GM19025 (cell line): ENCODE results near the gene CSNK1G3.
A peak's percentile ranks its signal among the peaks of the same experiment; 100 is the strongest.

Experiments used
- ATAC-seq: cut with Tn5 transposase; IDR thresholded peaks from one replicate; pipeline ENCODE4 v1.9.1; 2021; ENCODE audit warnings: mild to moderate bottlenecking, low read depth, moderate library complexity; ENCODE audit not compliant: unreplicated experiment

The CSNK1G3 gene

DNA sequence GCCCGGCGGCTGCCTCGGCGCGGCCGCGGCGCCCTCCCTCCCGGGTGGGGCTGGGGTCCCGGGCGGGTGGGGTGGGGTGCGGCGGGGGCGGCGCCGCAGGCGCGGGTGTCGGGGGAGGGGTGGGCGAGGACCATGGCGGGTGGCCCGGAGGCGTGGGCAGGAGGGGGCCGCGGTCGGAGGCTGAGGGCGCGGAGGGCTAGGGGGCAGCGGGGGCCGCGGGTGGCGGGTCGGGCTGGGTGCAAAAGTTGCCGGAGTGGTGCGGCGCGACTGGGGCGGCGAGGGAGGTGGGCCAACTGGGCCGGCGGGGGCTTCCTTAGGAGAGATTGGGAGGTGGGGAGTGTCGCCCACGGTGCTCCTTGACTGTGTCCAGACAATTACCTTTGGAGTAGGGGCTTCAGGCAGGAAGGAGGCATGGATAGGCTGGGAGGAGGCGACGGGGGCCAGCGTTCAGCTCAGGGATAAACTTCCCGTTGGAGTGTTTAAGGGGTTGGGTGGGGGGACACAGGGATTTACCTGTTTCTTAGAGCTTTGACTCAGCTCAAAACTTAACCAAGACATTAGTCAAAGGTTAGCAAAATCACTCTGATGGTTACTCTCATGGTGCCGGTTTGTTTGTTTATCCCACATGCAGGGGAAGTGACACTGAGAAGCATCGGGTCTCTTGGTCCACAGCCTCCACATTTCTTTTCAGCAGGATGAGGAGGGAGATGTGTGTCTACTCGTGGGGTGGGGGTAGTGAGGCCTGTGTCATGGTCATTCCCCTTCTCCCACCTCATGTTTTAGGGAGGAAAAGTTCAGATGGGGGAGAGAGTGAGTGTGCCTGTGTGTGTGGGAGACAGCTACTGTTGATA lies 859 bp downstream of the CSNK1G3 start:
- peak; percentile 20 for ATAC-seq

DNA sequence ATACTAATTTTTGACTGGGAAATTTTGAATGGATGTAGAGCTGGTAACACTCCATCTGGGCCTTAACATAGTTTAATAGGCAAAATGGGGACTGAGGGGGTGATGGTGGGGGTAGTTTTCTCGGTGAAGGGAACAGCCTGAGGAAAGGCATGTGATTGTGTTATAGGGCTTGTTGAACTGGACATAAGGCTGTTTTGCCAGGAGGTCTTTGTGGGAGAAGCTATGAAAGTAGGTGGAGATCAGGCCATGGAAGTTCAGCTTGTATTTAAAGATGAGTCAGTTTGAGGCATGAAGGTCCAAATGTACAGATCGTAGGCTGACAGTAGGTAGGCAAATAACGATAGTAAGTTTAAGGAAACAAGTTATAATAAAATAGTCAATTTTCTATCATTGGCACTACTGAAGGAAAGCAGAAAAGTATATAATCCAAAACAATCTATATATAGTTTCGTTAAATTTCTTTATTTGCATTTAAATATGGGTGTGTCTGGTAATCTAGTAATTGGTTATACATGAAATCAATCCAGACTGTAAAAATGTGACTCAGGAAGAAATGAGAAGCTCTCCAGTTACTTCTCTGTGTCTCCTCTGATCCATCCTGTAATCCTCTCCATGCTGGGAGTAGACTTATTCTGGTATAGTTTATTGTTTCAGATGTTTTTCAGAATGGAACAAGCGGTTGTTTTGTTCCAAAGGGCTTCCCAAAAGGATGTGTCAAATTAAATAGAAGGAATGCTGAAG lies 2.8 kb downstream of the CSNK1G3 start:
- ATAC-seq = no peak

DNA sequence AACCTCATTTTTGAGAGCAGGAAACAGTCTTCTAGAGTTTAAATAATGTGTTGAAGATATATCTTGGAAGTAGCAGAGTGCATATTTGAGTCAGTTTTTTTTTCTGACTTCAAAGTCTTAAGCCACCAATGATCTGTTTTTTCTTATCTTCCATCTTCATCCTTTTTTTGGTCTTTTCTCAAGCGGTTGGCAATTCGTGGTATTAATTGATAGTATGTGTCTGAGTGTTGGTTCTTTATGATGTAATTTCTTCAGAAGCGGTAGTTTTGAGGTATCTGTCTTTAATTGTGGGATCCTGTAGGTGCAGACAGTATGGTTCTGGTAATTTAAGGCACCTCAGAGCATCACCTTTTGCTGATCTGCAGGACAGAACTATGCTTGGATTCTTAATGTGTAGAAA lies 3.9 kb downstream of the CSNK1G3 start:
- no peak for ATAC-seq

DNA sequence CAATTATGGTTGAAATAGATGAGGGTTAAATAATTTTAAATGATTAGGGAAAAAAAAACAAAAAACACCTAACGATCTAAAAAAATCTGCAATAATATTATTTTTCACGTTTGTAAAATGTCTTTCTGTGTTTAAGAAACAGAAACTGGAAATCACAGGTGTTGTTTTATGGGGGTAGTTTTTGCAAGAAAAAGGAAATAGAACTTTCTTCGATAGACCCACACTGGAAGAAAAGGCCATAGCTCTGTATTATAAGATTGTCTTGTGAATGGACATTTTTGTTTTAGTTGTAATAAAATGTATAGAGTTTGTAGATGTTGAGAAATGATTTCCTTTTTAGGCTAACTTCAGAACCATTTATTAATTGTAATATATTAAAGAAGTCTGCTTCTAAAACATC lies 5.5 kb downstream of the CSNK1G3 start:
- no peak for ATAC-seq

DNA sequence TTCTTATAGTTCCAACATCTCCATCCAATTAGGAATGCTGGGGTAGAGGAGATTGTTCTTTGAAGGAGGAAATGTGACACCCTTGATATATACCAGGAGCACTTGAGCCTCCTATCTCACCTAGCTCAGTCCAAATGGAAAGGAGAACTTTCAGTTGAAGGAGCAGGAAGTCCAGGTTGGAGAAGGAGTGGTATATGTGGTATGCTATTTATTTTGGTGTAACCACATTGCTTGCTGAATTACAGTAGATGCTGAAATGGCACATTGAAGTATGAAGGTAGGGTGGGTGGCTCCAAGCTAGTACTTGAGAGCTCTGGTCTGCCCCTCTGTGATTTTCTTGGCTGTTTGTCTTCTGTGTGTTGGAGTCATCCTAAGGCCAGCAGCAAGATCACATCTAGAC lies 6.1 kb downstream of the CSNK1G3 start:
- ATAC-seq = no peak

DNA sequence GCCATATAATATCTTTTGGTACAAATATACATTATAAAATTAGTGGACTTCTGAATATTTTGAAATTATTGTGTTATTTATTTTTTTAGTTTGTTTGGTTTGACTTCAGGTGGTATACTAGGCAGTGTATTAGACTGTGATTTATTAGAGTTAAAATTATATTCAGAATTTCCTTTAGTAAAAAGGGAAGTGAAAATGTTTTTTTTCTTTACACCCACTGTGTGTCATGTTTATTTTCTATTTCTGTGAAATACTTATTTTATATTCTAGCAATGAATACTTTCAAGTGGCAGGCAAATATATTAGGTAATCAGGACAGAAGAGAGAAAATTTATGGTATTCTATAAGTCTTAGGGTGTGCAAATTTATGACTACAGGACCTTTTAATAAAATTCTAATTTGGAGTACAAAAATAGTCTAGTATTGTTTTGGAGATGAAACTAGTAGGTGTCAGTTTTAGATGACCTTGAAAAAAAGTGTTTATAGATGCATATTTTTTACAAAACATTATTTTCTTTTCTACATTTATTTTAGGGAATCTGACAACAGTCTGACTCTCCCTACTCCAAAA lies 8.8 kb downstream of the CSNK1G3 start:
- ATAC-seq = no peak

DNA sequence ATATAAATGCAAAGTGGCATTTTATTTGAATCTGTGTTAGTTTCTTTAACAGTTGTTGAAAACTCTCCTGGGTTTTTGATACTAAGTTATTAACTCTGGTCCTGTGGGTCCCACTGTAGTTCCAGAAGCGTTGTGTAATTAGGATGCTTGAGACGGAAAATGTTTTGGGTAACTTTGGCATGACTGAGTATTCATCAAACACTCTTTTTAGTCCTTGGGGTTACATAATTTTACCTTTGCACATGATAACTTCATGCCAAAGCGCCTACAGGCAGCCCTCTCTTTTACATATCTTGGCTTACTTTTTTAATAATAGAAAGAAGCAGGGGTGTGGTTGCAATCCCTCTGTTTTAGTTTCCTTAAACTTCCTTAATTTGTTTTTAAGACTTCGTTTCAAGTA lies 12.2 kb downstream of the CSNK1G3 start:
- no peak for ATAC-seq

DNA sequence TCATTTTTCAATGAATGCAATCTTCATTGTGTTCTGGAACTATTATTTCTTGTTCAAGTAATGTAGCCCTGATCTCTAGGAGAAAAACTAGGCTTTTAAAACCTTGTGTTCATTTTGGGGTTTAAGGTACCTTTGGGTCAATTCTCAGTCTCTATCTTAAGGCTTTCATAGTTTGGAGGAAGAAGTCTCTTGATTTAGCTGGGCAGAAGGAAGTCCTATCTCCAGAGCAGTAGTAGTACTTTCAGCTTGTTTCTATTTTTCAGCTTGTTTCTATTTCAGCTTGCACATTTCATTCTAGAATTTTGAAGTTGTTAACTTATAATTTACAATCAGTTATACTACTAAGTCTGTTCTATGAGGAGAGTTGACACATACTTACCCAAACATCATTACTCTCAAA lies 15.2 kb downstream of the CSNK1G3 start:
- no peak for ATAC-seq

DNA sequence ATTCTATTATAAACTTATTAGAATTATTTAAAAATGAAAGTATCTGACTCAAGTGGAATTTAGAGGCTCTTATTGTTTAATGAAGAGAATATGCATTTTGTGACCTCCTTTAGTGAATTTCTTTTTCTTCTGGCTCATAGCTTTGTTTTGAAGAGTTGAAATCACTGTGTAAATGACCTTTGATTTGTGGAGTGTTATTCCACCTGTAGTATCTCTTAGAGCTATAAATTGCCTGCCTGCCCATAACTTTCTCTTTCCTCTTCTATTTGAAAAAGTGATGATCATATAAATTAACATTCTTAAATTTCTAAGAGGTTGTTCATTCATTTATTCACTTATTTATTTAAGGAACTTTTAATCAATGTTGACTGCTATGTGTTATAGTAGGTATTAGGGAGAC lies 16.1 kb downstream of the CSNK1G3 start:
- no peak for ATAC-seq

DNA sequence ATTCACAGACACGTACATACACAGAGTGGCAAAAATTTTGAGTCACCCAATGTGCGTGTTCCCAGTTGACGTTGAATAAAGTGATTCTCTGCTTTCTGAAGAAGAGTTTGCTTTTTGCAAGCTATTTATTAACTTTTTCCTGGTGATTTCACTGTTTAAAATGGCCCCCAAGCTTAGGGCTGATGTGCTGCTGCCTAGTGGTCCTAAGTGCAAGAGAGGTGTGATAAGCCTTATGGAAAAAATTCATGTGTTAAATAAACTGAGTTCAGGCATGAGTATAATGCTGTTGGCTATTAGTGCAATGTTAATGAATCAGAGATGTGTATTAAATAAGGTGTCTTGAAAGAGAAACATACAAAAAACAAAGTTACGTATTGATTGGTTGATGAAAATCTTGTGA lies 16.9 kb downstream of the CSNK1G3 start:
- no peak for ATAC-seq

DNA sequence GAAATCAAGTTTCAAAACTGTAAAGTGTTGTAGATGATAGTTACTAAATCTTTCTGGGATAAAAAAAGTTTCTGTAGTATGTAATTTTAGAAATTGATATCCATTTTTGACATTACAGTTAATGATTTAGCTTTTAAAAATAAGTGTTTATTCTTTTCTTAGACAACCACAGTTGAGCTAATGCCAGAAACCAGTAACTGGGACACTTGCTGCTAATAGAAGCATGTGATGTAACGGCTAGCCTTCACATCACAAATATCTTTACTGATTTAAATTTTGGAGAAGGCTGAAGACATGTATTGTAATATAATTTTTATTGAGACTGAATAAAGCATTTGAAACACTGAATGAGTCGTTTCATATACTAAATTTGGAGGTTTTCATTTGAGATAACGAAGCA lies 18.8 kb downstream of the CSNK1G3 start:
- no peak for ATAC-seq

DNA sequence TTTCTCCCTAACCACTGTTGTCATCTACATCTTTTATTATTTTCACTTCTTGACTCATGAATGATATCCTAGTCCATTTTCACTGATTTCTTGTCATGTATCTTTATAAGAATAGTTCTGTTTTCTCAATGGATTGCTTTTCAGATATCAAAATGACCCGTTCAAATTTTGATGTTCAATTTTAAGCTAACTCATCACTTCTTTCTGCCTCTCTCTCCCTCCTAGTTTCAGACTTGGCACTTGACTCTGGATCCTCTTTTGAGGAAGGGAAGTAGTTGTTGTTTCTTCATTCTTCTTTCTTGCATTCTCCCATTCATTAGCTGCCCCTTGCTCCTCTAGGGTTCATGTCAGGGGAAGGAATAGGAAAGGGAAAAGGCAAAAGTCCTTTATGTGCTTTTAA lies 23.7 kb downstream of the CSNK1G3 start:
- ATAC-seq = no peak

DNA sequence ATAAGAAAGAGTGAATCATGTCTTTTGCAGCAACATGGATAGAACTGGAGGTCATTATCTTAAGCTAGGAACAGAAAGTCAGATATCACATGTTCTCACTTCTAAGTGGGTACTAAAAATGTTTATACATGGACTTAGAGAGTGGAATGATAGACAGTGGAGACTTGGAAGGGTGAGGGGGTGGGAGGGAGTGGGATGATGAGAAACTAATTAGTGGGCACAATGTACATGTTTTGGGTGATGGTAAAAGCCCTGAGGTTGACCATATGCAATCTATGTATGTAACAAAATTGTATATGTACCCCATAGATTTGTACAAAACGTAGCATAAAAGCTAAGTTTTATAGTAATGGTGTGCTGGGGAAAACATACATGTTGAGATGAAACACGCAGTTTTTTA lies 25.3 kb downstream of the CSNK1G3 start:
- no peak for ATAC-seq

DNA sequence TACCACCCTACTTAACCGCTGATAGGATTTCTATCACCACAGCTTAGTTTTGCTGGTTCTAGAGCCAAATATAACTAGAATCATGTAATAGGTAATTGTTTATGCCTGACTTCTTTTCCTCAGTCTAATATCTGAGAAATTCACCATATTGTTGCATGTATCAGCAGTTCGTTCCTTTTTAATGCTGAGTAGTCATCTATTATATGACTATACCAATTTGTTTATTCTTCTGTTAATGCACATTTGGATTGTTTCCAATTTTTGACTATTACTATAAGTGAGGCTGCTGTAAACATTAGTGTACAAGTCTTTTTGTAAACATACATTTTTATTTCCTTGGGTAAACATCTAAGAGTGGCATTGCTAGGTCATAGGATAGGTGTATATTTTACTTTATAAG lies 25.9 kb downstream of the CSNK1G3 start:
- ATAC-seq = no peak

DNA sequence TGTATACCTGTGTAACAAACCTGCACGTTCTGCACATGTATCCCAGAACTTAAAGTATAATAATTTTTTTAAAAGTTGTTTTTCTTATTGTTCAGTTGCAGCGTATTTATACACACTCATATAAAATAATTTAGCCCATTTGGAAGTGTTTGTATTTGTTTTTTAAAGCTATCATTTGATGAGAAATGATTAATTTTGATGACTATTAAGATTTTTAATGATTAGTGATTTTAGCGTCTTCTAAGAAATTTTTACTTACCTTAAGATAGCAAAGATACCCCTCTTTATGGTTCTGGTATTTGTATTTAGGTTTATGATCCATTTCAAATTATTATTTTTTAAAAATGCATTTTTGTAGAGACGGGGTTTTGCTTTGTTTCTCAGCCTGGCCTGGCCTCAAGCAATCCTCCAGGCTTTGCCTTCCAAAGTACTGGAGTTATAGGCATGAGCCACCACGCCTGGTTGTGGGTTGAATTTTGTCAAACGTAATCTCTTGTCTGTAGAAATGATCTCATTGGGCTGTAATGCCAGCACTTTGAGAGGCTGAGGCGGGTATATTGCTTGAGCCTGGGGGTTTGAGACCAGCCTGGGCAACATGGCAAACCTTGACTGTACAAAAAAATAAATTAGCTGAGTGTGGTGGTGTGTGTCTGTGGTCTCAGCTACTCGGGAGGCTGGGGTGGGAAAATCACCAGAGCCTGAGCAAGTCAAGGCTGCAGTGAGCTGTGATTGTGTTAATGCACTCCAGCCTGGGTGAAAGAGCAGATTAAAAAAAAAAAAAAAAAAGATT lies 26.9 kb downstream of the CSNK1G3 start:
- no peak for ATAC-seq

DNA sequence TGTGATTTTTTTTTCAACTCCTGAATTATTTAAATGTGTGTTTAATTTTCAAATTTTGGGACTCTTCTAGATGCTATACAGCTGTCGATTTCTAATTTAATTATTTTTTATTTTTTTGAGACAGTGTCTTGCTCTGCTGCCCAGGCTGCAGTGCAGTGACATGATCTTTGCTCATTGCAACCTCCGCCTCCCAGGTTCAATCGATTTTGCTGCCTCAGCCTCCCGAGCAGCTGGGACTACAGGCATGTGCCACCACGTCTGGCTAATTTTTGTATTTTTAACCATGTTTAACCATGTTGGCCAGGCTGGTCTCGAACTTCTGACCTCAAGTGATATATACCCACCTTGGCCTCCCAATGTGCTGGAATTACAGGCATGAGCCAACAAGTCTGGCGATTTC lies 28.6 kb downstream of the CSNK1G3 start:
- no peak for ATAC-seq

DNA sequence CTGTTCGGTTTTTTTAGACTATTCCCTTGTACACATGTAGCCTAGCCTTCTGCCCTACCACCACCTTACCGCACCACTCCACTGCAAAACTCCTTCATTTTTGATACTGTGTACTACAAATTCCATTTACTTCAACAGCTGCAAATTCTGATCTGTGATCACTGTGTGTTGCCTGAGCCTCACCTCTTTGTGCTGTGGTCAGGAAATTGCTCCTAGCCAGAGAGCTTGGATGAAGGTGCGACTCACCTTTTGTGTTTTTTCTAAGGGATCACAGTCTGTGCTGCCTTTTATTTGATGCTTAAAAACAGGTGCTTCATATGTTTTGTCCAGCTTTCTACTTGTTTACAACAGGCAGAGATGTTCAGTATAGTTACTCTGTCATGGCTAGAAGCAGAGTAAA lies 31.5 kb downstream of the CSNK1G3 start:
- no peak for ATAC-seq

DNA sequence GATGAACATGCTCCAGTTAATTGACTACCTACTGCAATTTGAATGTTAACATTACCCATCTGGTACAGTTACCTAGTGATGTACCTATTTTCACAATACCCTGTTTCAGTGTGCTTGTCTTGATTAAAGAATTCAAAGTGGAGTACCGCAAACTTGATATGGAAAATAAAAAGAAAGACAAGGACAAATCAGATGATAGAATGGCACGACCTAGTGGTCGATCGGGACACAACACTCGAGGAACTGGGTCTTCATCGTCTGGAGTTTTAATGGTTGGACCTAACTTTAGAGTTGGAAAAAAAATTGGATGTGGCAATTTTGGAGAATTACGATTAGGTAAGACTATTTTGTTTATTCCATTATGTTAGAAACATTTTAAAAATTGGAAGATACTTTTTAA lies 33.5 kb downstream of the CSNK1G3 start:
- no peak for ATAC-seq

DNA sequence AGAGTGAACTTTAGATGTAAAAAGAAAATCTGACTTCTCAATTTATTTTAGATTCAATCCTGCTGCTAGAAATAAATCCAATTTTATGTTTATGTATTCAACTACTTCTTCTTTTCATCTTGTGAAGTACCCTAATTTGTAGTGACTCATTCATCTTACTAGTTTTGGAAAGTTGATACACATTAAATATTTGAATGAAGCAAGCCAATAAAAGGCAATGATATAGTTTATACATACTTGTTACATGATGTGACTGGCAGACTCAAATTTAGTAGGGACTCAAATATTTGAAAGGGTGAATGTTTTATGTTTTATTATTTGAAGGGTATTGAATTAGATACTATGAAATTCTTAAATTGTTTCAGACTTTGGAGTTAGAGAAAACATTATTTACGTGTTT lies 34.7 kb downstream of the CSNK1G3 start:
- no peak for ATAC-seq

DNA sequence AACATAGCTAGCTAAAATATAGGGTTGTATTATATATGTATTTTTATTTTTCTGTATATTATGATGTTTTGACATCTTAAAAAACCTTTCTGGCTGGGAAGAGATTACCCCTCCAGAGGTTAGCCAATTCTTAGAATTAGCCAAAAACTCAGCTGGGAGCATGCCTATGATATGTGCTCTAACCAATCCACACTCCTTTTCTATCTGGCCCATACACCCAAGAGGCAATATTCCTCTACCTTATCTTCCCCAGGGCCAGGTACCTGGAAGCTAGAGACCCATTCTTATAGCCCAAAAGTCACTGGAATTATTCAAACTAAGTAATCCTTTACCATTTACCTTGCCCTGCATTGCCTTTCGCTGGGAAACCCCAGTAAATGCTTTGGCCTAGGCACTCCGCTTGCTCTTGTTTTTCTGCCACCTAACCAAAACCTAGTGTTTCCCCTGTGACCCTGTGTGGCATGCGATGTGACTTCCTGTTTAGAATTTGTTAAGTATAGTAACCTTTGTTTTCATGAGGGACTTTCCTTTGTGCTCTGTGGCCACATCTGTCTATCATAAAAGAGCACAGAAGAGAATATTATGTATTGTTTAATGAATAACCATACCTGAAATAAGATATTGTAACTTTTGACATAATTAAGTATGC lies 37.4 kb downstream of the CSNK1G3 start:
- peak; percentile 98 for ATAC-seq
